Effector CD8-positive, alpha-beta T cell (primary cell): ENCODE results near the gene PSPH.
"Not testable (repeated sequence)": the region's sequence is repeated elsewhere in the genome, so short reads cannot be mapped to it uniquely, and the experiment has no call there.

Experiments
- DNase-seq: peaks from one replicate; lab custom pipeline; 2025; lab: John Stamatoyannopoulos, UW

PSPH gene

DNA sequence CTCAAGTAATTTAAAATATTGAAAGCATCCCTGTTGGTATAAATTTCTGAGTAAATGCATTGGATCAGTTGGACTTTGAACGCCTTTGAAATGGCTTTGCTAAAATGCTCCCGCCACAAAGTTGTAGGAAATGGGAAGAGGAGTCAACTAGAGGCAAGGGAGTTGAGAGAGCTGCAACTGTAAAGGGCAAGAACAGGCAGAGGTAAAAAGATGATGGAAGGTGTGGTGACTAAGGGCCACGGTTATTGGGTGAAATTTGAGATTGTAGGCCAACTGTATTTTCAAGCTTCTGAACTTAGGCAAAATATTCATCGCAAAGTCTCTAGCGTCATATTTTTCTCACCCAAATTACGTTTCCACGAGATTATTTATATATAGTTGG lies 12.2 kb upstream of the PSPH start:
- no peak for DNase-seq

DNA sequence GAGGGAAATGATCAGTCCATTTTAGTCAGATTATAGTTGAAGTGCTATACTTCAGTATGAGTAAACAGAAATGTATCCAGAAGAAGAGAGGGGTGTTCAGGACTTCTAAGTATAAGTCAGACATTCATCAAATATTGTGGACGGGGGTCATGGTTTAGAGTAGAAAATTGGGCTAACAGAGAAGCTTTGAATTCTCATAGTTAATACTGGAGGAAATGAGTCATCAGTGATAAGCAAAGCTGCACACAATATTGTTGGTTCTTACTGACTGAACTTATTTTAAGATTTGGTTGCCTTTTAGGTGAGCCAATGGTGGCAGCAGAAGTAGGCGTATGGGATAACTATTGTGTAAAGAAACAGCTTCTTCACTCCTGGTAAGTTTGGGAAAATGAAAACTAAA lies 11.1 kb upstream of the PSPH start:
- DNase-seq: no peak

DNA sequence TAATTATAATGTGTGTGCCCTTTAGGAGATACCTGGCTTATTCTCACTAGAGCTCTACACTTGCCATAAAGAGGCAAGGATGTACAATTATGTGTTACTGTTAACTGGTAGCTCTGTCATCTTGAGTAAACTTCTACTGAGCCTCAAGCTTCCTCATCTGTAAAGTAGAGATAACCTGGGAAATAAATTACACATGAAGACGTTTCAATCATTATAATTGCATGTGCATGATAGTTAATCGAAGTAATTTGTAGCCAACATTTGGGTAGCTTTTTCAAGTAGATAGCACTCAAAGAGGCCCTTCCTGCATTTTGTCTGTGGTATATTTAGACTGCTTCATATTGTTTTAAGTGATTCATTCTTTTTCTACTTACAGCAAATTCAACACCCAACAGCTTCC lies 2.7 kb upstream of the PSPH start:
- no peak for DNase-seq

DNA sequence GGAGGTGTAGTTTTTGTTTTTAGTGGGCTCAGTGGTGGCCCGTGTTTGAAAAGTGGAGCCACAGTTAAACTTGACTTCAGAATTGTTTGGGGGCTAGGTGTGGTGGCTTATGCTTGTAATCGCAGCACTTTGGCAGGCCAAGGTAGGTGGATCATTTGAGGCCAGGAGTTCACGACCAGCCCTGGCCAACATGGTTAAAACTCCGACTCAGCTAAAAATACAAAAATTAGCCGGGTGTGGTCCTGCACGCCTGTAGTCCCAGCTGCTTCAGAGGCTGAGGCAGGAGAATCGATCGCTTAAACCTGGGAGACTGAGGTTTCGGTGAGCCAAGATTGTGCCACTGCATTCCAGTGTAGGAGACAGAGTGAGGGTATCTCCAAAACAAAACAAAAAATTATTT lies 2.1 kb upstream of the PSPH start:
- DNase-seq: no peak

DNA sequence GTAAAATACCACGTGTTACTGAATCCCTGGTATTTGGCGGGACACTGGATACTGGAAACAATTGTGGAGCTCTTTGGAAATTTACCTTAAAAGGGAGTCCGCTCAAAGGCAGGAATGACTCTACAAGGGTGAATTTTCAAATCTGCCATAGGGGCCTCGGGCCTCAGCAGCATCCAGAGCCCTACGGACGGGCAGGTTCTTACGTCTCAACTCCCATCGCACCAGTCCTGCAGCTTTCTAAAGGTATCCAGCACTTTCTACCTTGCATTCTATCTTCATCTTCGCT lies 248 bp downstream of the PSPH start:
- no peak for DNase-seq

DNA sequence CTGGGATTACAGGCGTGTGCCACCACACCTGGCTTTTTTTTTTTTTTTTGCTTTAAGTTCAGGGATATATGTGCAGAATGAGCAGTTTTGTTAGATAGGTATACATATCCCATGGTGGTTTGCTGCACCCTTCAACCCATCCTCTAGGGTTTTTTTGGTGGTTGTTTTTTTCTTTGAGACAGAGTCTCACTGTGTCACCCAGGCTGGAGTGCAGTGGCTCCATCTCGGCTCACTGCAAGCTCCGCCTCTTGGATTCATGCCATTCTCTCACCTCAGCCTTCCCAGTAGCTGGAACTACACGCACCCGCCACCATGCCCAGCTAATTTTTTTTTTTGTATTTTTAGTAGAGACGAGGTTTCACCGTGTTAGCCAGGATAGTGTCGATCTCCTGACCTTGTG lies 2.5 kb downstream of the PSPH start:
- not testable (repeated sequence) for DNase-seq

DNA sequence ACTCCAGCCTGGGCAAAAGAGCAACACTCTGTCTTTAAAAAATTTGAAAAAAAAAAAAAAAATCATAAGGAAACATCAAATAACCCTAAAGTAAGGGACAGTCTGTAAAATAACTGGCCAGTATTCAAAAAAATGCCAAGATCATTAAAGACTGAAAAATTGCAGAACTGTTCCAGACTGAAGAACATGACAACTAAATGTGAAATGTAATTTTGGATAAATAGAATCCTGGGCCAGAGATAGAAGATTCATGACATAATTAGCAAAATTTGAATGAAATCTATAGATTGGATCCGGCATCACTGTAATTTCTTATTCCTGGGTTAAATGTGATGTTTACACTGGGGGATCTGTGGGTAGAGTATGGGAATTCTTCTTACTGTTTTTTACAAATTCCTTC lies 3.0 kb downstream of the PSPH start:
- no peak for DNase-seq

DNA sequence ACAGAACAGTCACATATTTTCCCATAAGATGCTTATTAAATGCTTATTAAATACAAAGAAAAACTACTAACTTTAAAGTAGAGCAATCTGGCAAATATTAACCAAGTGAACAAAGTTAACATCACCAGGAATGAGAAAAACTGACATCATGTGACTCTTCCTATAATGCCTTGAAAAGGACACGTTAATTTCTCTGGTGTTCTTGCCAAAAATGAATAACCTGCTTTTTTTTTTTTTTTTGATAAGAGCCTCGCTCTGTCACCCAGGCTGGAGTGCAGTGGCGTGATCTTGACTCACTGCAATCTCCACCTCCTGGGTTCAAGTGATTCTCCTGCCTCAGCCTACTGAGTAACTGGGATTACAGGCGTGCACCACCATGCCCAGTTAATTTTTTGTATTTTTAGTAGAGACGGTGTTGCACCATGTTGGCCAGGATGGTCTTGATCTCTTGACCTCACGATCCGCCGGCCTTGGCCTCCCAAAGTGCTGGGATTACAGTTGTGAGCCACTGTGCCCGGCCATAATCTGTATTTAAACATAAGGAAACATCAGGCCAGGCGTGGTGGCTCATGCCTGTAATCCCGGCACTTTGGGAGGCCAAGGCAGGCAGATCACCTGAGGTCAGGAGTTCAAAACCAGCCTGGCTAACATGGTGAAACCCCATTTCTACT lies 3.7 kb downstream of the PSPH start:
- DNase-seq: not testable (repeated sequence)

DNA sequence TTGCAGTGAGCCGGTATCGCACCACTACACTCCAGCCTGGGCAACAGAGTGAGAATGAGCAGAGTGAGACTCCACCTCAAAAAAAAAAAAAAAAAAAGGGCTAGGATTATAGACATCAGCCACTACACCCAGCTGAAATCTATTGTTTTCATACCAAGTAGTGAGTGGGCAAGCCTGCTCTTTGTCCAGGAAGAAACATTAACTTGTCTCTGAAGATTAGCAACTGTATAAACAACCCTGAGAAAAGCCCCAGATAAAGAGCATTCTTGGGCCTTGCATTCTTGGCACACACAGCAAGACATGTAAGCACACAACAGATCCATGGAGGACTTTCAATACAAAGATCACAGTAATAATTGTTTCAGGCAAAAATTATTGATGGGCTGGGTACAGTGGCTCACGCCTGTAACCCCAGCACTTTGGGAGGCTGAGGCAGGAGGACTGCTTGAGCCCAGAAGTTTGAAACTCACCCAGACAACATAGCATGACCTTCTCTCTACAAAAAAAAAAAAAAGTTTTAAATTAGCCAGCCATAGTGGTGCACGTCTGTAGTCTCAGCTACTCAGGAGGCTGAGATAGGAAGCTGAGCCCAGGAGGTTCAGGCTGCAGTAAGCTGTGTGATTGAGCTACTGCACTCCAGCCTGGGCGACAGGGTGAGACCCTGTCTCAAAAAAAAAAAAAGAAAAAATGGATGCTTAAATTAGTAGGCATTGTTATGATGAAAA lies 4.4 kb downstream of the PSPH start:
- no peak for DNase-seq

DNA sequence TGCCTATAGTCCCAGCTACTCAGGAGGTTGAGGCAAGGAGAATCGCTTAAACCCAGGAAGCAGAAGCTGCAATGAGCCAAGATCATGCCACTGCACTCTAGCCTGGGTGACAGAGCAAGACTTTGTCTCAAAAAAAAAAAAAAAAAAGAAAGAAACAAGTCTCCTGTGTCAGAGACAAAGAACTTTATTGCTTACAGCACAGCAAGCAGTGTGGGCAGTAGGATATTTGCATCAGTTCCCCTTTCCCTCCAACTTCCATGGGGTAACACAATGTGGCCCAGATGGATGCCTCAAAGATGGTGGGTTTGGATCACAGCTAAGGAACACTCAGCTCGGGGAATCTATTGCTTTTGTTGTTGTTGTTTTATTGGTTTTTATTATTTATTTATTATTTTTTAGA lies 5.5 kb downstream of the PSPH start:
- not testable (repeated sequence) for DNase-seq

DNA sequence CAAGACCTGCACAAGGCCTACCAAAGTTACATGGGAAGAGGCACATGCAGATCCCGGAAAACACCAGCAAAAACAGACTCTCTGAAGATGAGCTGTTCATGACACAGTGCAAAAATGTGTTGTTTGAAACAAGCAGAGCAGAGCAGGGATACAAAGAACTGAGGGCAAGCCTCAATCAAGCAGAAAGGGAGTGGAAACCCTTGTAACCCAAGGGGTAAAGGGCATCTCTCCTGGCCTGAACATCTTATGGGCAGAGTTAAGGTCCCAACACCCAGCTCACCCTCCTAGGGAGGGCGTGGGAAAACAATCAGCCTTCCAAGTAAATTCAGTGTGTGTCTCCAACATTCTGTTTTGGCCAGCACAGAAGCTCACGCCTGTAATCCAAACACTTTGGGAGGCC lies 10.5 kb downstream of the PSPH start:
- no peak for DNase-seq

DNA sequence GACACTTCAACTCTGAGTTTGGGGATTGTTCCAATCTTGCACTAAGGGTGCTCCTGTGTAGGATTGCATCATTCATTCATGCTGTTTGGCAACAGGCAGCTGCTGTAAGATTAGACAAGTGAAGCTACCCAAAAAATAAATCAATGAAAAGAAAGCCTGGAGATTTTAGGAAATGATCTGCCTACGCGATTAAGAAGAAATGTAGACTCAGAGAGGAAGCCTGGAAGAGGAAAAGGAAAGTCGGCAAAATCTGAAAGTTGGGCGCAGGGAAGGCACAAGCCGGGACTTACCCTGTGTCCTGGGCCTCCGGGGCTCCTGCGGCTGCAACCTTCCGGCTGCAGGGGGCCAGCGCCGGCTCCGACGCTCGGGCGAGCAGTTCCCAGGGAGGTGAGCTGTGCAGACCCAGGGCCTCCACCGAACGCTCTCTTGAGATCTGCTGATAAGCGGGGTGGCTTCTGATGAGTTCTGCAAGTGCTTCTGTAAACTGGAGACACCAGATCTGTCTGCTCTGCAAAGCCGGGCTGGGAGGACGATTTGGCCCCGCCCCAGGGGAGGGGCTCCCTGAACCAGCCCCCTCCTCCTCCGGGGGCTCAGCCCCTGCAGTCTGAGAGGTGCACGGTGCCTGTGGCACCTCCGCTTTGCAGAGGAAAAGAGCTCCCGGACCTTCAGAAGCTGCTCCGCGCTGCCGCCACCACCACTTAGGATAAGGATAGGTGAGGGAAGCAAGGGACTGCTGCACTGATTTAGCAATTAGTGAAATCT lies 17.4 kb downstream of the PSPH start:
- DNase-seq: peak; percentile 65

DNA sequence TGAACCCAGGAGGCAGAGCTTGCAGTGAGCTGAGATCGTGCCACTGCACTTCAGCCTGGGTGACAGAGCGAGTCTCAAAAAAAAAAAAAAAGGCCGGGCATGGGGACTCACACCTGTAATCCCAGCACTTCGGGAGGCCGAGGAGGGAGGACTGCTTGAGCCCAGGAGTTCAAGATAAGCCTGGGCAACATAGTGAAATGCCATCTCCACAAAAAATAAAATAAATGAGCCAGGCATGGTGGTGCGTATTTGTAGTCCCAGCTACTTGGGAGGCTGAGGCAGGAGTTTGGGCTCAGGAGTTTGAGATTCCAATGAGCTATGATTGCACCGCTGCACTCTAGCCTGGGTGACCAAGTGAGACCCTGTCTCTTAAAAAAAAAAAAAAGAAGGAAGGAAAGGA lies 18.7 kb downstream of the PSPH start:
- not testable (repeated sequence) for DNase-seq

DNA sequence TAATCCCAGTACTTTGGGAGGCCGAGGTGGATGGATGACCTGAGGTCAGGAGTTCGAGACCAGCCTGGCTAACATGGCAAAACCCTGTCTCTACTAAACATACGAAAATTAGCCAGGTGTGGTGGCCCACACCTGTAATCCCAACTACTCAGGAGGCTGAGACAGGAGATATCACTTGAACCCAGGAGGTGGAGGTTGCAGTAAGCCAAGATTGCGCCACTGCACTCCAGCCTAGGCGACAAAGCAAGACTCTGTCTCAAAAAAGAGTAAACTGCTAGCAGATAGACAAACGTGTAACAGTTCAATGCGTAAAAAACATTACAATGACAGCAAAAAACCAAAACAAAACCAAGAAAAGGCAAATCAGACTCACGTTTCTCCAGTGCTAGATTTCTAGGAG lies 19.7 kb downstream of the PSPH start:
- not testable (repeated sequence) for DNase-seq

DNA sequence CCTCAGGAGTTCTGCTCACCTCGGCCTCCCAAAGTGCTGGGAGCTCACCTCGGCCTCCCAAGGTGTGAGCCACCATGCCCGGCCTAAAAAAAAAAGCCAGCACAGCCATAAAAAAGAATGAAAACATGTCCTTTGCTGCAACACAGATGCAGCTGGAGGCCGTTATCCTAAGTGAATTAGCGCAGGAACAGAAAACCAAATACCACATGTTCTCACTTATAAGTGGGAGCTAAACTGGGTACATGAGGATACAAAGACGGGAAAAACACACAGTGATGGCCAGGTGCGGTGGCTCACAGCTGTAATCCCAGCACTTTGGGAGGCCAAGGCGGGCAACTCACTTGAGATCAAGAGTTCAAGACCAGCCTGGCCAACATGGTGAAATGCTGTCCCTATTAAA lies 20.9 kb downstream of the PSPH start:
- DNase-seq: no peak

DNA sequence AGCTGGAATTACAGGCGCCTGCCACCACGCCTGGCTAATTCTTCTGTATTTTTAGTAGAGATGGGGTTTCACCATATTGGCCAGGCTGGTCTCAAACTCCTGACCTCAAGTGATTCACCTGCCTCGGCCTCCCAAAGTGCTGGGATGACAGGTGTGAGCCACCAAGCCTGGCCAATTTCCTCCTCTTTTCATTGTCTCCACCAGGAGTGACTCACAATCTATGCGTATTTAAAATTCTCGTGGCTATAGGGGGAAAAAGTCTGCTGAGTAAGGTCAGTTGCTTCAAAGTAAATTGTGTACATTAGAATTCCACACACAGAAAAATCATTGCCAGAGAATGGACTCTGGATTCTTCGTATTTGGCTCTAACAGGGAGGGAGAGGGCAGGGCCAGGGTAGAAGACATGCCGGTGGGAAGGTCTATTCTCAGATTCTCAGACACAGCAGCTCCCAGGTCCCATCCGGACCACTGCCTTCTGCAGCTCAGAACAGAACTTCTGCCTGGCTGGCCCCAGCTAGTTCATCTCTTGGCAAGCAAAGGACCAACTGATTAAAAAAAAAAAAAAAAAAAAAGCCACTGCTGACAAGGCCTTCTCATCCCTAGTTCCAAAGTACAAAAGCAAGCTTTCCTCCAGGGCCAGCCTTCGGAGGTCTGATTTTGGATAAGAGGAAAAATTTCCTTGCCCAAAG lies 22.2 kb downstream of the PSPH start:
- no peak for DNase-seq

DNA sequence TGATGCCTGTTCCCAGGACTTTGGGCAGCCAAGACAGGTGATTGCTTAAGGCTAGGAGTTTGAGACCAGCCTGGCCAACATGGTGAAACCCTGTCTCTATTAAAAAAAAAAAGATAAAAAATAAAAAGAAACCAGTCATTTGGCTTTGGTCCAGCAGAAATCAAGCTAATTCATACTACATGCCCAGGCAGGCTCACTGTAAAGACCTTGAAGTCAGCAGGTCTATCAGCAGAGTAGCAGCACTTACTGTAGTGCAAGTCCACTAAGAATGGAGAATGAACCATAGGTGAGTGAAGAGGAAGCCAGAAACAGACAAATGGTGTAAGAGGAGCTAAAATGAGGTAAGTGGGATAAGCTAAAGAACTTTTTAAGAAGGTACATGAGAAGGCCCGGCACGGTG lies 24.7 kb downstream of the PSPH start:
- no peak for DNase-seq

DNA sequence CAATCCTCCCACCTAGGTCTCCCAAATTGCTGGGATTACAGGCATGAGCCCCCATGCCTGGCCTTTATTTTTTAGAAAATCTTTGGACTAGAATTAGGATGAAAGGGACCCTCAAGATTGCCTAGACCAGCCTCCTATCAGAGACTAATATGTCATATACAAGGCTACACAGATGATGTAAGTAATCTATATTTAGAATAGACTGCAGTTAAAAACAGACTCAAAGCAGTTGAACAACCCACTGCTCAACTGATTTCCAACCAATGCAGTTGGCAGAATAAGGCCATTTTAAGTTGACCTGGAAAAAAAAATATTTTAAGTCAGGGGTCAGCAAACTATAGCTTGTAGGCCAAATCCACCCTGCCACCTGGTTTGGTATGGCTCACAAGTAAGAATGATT lies 27.7 kb downstream of the PSPH start:
- DNase-seq: no peak

DNA sequence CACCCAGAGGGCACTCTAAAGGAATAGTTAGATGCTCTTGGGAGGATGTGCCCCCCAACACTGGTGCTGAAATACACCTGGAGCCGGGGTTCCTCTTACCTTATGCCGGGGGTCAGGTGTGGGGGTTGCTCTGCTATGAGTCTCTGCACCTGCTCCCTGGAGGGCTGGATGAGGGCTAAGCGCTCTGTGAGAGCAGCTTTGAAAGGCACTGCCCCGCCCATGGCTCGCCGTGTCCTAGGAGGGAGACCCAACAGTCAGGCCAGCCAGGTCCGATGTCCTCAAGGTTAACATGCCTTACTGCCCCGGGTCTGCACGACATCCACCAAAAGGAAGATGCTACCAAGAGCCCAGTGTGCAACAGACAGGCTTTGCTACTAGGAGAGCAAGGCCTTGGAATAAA lies 31.7 kb downstream of the PSPH start:
- no peak for DNase-seq

DNA sequence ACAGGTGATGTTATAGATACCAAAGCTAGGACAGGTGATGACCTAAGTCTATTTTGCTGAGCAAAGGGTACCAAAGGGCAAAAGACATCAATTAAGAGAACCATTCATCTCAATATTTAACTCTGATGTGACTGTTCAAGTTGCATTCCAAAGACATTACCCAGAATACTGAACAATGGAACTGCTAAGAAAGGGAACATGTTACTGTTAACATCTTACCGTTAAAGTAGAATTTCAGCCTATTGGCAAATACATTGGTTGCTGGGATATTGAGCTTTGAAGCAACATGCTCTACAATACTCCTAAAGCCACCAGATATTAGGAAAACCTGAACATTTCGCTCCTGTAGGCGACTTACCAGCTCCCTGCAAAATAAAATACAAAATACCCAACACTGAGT lies 34.2 kb downstream of the PSPH start:
- not testable (repeated sequence) for DNase-seq

DNA sequence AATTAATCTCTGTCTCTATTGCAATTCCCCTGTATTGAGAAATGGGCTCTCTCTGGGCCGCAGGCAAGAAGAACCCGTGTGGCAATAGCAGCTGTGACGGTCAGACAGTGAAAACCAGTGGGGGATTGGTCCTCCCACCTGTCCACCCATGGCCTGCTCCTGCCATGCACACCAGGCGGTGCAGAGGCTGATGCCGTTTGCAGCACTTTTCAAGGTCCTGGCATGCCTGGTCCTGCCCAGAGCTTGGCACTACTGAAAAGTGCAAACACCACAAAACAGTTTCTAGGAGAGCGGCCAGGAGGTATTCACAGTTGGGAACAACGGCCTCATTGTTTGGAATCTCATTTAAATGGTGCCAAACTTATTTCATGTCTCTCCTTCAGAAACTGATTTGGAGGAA lies 41.5 kb downstream of the PSPH start:
- no peak for DNase-seq

DNA sequence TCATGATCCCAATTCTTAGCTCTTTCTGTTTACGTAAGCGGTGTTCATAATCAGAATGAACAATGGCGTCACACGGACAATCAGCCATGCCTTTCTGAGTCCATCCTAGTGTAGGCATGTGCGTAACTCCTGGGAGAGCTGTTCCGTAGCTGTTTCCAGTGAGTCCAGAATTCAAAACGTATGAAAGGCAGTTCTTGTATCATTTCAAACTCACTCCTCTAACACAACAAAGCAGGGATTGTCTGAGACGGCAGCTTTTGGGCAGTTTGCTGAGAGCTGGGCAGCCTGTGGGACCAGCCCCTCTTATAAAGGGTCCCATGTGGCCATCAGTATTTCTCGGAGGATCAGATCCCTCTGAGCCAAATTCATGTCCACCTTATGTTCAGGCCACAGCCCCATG lies 43.4 kb downstream of the PSPH start:
- no peak for DNase-seq

DNA sequence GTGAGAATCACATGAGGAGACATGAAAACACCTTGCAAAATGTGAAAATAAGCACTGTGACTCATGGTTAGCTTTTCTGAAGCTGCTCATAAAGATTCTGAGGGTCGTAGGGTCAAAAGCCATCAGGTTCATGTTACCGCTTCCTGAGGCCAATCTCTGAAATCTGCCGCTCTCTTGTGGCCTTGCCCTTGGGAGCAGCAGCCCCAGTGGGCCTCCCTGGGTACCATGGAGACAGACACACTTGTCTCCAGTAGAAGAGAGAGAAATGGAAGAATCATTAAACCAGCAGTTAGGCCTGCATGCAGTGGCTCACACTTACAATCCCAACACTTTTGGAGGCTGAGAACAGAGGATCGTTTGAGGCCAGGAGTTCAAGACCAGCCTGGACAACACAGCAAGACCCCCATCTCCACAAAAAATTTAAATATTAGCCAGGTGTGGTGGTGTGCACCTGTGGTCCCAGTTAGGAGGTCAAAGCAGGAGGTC lies 44.0 kb downstream of the PSPH start:
- no peak for DNase-seq
